Psoas muscle (tissue), 8 donors: ENCODE measurements around the gene MYO1G. TPM values are rescaled to one million over a fixed set of nuclear protein-coding genes. Genes with fewer than 3 reads are reported as not detected.

Experiments used
- ATAC-seq, 4 donors: fragments of 200-7000 bp; cut with Tn5 transposase; one replicate each; pipeline ENCODE4 v1.9.1; 2020; ENCODE audit warnings: moderate library complexity in 3 of 4, mild to moderate bottlenecking in 2 of 4
- DNase-seq, 2 donors: peaks; one replicate each; pipeline ENCODE4 v3.0.0-alpha.2; 2020
- H3K27ac ChIP-seq: fragments of 200-600 bp; one replicate; pipeline ENCODE4 v1.8.0; 2022
- H3K27me3 ChIP-seq, 3 donors: fragments of 200-600 bp in 1 of 3; one replicate each; pipeline versions ENCODE4 v1.6.1 to v1.8.0; 2013 to 2022; ENCODE audit warnings: low read length in 2 of 3, mild to moderate bottlenecking in 2 of 3, moderate library complexity in 1 of 3; ENCODE audit not compliant: insufficient read depth in 3 of 3
- H3K36me3 ChIP-seq, 2 donors: fragments of 200-600 bp in 1 of 2; one replicate each; pipeline versions ENCODE4 v1.6.1 to v1.8.0; 2013 to 2022; ENCODE audit warnings: low read depth in 1 of 2, mild to moderate bottlenecking in 1 of 2, moderate library complexity in 1 of 2; ENCODE audit not compliant: insufficient read depth in 1 of 2
- H3K4me1 ChIP-seq: fragments of 200-600 bp; one replicate; pipeline ENCODE4 v1.8.0; 2022
- H3K4me3 ChIP-seq: fragments of 200-600 bp; one replicate; pipeline ENCODE4 v1.8.0; 2022; ENCODE audit warnings: mild to moderate bottlenecking
- H3K9me3 ChIP-seq: fragments of 200-600 bp; one replicate; pipeline ENCODE4 v1.8.0; 2022
- CTCF ChIP-seq: fragments of 200-600 bp; IDR thresholded peaks from one replicate; pipeline ENCODE4 v1.8.0; 2022; ENCODE audit warnings: antibody characterized with exemption
- WGBS, 3 donors: extraction: QIAGEN DNeasy Blood & Tissue Kit; methylation state at CpG; one replicate each; pipeline versions ENCODE4 v1.1.6 to v1.1.7; 2013; 5-methylcytosine and 5-hydroxymethylcytosine counted together
- intact Hi-C, 2 donors: fragments of 100-400 bp; cut with DNase I; formaldehyde crosslinking; loops; one replicate each; pipeline versions ENCODE4 v1.11.0 to v1.14.2; 2022
- polyA plus RNA-seq, 3 donors: library from polyadenylated mRNA; stranded (reverse); fragments of 200-250 nt; gene quantifications; one replicate each; pipeline ENCODE4 v1.2.3, GENCODE V29; 2013
- total RNA-seq, 4 donors: library from RNA; stranded (reverse); fragmentation: NEBNext Ultra II Directional in 2 of 4; extraction: Animal tissue kit (Norgen Biotek cat#: 25700) in 2 of 4; gene quantifications; one replicate each; pipeline versions ENCODE4 v1.2.1 to v1.2.4, GENCODE V29; 2021 to 2023
- donor health status: healthy with polysubstance abuse.
- donor health status: DM: no; HTN: no; CAD: no; lungs with moderate emphysema.
- donor health status: Bipolar disorder and iron deficiency.
- donor health status: healthy.
- donor health status: DM: yes; HTN: yes; CAD: no.
- donor health status: DM: no; HTN: no; CAD: no.
- donor health status: DM: no; HTN: no; CAD: no.
- donor health status: DM: yes; HTN: yes; CAD: no.

MYO1G gene
- total and polyA plus RNA-seq, 7 donors = 0.11 to 1.9 (median 0.41) TPM

GRCh38 chr7:44986218-44987053, 7.6 kb upstream of the MYO1G start:
- peak; percentile 97 to 99 (median 98) for ATAC-seq

GRCh38 chr7:44985900-44986217, 7.0 kb upstream of the MYO1G start:
- Histone ChIP-seq H3K27me3 (no peaks in the 10 kb centered on the region), H3K9me3 (no peaks in the 10 kb centered on the region), H3K27ac (peak overlapping the region; percentile 96), H3K36me3 (peaks cover 8 to 50% of the 10 kb centered on the region in 2 donors), H3K4me1 (peaks cover 20% of the 10 kb centered on the region), H3K4me3 (peak overlapping the region; percentile 92)
- no peak for TF ChIP-seq CTCF
- no peak for DNase-seq
- intact Hi-C loops = loop anchor here (5.0 kb wide), 1 partner anchor 126 kb away; the partner anchor contains the start of gene TBRG4 (in 2 of the 2)
- 10 to 17% (median 13%) methylated on average over 8 of the region's 8 CpGs for WGBS, 3 donors
- ATAC-seq = no peak

More at GRCh38 chr7:44986218-44987053, 7.6 kb upstream of the MYO1G start:
- 0 to 1% (median 0%) methylated on average over 68 of the region's 68 CpGs for WGBS, 3 donors
- DNase-seq = peak; percentile 95 to 98
- intact Hi-C loops = loop anchor here (5.0 kb wide), 1 partner anchor 126 kb away; the partner anchor contains the start of gene TBRG4 (in 2 of the 2)
- no peak for TF ChIP-seq CTCF
- H3K27me3 ChIP-seq = no peaks in the 10 kb centered on the region
- H3K36me3 ChIP-seq = peaks cover 8 to 44% of the 10 kb centered on the region in 2 donors
- peak overlapping the region; percentile 92 for H3K4me3 ChIP-seq
- peaks cover 20% of the 10 kb centered on the region for H3K4me1 ChIP-seq
- H3K9me3 ChIP-seq = no peaks in the 10 kb centered on the region
- H3K27ac ChIP-seq = peak overlapping the region; percentile 96

- Histone ChIP-seq H3K27ac (peak overlapping the region; percentile 96), H3K4me1 (peaks cover 20% of the 10 kb centered on the region), H3K27me3 (no peaks in the 10 kb centered on the region), H3K4me3 (peak overlapping the region; percentile 92), H3K9me3 (no peaks in the 10 kb centered on the region), H3K36me3 (peaks cover 8 to 54% of the 10 kb centered on the region in 2 donors)
- ATAC-seq (no peak), DNase-seq (no peak)
- no peak for TF ChIP-seq CTCF
- intact Hi-C loops = loop anchor here (5.0 kb wide), 1 partner anchor 127 kb away; the partner anchor contains the start of gene TBRG4 (in 2 of the 2)
- 54 to 67% (median 63%) methylated on average over 6 of the region's 6 CpGs for WGBS, 3 donors
Measured at GRCh38 chr7:44985033-44985695, 6.3 kb upstream of the MYO1G start.

GRCh38 chr7:44984478-44984758, 5.6 kb upstream of the MYO1G start:
- Histone ChIP-seq H3K4me3 (peak overlapping the region; percentile 92), H3K27ac (peak overlapping the region; percentile 17), H3K4me1 (peaks cover 20% of the 10 kb centered on the region), H3K27me3 (no peaks in the 10 kb centered on the region), H3K36me3 (peaks cover 8 to 62% of the 10 kb centered on the region in 2 donors), H3K9me3 (no peaks in the 10 kb centered on the region)
- ATAC-seq = no peak
- DNase-seq = no peak
- WGBS, 3 donors = 64 to 77% (median 74%) methylated on average over 3 of the region's 3 CpGs
- intact Hi-C loops = no loop called here
- TF ChIP-seq CTCF = no peak
